Stimulated activated CD8-positive, alpha-beta memory T cell treated with anti-CD3 and anti-CD28 coated beads, Interleukin-7, amount 100 ng/mL, for 24 hours (primary cell): ENCODE results near the gene CATSPERD.

Experiments used
- DNase-seq: peaks from one replicate; pipeline ENCODE4 v3.0.0-alpha.2; 2020; ENCODE audit warnings: low read depth

Gene CATSPERD

DNA sequence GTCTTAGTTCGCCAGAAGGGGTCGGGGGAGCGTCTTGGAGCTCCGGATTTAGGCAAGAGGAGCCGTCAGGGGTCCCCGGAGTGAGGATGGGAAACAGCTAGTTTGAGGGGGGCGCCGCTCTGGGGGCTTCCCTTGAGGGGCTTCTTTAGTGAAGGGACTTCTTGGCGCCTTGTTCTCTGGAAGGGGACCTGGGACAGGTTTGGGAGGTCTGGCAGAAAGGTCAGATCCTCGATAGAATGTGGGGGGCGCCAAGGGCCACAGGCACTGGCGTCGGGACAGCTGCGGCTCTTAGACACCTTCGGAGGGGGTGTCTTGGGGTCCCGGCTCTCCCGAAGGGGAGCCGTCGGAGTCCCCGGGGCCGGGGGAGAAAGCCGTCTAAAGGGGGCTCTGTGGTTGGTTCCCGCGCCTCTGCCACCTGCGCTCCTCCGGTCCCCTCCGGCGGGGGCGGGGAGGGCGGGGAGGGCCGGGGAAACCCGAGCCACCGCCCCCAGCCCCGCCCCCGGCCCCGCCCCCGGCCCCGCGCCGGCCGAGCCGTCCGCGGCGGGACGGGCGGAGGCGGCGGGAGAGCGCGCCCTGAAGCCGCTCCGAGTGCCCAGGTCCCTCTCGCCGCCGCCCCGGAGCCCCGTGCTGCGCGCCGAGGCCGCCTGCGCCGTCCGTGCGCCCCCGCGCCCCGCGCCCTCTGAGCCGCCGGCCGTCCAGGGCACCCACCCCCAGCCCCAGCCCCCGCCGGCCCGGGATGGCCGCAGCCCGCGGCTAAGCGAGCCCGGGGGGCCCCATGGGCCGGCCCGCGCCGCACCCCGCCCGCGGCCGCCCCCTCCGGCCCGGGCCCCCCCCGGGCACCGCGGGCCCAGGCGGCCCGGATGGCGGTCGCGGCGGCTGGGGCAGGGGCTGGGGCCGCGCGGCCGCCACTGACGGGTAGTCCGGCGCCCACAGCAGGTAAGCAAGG, 84.4 kb downstream of the CATSPERD start, which contains the start of gene NRTN:
TSS of gene NRTN (plus strand) at position 552 of the 946 bp plus-strand sequence. CDS start 19,099 bp downstream, outside the sequence.
- DNase-seq, result no peak

DNA sequence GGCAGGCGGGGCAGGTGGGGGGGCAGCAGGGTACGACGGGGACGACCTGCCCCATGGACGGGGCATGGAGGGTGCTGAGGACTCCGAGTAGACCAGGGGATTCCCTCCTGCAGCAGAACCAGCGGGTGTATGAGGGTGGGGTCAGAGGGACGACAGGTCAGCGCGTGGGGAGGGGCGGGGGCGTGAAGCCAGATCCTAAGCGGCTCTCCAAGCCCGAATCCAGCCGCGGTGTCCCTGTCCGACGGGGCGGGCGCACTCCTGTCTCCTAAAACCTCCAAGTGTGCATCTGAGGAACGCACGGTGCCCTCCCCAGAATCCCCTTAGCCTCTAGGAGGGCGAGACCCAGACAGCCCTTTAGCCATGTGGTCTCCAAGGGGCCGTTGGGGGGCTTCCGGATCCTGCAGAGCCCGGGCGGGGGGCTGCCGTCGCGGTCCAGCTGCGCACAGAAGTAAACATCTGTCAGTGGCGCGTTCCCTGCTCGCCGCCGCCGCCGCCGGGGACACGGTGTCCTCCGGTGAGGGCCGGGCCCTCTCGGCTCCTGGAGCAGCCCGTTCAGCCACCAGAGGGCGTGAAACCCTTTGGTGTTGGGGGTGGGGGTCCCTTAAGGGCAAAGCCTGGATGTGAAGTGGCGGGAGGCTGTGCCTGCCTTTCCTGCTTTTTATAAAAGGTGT, 85.2 kb downstream of the CATSPERD start:
- peak; percentile 30 for DNase-seq

DNA sequence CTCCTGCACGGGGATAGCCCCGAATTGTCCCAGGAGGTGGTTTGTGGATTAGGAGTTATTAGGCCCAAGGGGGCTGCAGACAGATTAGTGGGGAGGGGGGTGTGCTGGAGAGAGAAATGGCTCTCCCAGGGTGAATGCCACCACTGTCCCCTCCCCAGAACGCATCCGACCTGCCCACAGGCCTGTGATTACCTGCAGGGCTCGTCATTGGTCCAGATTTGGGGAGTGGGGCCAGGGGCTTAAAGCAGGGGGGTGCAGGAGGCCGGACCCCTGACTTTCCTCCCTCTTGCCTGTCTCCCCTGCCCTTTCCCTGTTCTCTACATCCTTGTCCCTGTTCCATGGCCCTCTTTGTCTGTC, 85.7 kb downstream of the CATSPERD start:
- DNase-seq, result no peak

- no peak for DNase-seq
These were observed 86.5 kb downstream of the CATSPERD start for GRCh38 chr19:5806905-5807304.

DNA sequence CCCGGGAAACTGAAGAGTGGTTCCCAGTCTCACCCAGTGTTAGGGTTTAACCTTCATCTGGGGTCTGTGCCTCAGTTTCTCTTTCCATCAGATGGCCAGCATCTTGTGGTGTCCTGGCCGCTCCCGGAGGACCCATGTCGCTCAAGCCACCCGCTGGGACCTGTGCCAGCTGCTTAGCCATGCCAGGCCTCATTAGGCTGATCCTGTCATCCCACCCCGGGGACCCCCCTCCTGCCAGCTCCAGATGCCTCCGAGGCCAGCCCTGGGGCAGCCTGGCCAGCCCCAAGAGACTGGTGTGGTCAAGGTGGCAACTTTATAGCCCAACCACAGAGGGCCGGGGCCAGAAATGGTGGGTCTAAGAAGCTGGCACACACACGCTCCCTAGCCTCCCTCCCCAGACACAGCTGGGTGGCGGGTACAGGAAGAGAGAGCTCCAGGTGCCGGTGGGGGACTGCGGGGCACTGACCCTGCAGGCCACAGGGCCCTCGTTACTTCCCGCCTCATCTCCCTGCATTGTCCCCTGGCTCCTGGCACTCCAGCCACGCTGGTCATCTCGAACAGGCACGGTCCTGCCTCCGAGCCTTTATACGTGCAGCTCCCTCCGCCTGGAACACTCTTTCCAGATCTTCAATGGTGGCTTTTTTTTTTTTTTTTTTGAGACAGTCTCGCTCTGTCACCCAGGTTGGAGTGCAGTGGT, 87.8 kb downstream of the CATSPERD start:
- DNase-seq, result no peak

DNA sequence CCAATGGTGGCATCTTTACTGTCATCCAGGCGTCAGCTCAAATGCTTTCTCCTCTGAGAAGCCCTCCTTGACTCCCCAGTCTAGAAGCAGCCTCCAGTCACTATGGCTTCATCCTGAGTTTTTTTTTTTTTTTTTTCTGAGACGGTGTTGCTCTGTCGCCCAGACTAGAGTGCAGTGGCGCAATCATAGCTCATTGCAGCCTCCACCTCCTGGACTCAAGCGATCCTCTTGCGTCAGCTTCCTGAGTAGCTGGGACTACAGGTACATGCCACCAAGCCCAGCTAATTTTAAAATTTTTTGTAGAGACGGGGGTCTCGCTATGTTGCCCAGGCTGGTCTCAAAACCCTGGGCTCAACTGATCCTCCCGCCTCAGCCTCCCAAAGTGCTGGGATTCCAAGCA, 88.6 kb downstream of the CATSPERD start:
- DNase-seq, result no peak

- no peak for DNase-seq
These were observed 89.0 kb downstream of the CATSPERD start for GRCh38 chr19:5809469-5809868.

DNA sequence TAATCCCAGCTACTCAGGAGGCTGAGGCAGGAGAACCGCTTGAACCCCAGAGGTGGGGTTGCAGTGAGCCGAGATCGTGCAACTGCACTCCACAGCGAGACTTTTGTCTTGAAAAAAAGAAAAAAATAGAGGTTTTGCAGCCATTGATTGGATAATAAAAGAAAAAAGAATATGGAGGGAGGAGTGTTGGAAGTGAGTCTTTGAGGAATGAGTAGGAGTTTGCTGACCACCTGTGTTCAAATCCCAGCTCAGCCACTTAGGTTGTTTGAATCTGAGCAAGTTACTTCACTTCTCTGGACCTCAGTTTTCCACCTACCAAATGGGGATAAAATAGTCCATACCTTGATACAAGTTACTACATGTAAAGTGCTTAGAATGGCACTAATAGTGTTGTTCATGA, 90.7 kb downstream of the CATSPERD start:
- no peak for DNase-seq

DNA sequence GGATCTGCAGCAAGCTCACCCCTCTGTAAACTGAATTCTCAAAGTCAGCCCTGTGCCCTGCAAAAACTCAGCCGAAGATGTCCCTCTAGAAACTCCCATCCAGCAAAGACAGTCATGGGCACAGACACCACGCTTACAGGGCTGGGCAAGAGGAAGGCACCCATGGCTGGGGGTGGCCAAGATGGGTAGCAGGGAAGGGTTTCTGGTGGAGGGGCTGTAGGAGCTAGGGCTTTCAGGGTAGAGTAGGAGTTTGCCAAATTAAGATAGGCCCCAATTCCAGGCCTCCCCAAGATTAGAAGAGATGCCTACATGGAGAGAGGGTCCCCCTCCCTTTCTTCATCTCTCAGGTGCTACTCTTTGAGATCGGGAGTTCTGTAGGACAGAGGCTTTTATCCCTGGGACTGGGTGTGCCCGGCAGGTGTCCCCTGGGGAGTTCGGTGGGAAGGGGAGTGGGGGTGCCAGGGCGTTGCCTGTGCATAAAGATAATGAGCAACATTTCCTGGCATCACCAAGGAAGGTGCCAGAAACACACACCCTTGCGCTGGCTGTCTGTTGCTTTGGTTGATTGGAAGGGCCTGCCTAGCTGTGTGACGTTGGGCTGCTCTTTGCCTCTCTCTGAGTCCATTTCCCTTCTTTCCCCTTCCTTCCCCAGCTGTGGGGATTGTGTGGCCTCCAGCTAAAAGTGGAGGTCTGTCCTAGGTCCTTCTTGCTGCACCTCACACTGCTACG, 93.8 kb downstream of the CATSPERD start:
- DNase-seq, result no peak

DNA sequence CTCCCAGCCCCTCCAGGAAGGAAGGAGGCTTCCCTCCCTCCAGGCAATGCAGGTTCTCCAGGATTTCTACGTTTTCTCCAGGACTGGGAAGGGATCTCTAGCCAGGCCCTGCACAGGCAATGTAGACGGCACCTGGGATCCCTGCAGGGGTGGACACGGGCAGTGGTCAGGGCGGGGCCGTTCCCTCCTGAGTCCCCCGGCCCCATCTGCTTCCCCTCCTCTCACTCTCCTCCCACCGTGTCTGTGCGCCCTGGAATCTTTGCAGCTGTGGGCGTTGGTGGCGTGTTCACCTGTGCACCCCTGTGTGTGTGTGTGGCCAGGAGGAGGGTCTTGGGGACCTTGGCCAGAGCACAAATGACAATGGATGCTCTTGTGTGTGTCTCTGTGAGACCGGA, 94.4 kb downstream of the CATSPERD start:
- no peak for DNase-seq

DNA sequence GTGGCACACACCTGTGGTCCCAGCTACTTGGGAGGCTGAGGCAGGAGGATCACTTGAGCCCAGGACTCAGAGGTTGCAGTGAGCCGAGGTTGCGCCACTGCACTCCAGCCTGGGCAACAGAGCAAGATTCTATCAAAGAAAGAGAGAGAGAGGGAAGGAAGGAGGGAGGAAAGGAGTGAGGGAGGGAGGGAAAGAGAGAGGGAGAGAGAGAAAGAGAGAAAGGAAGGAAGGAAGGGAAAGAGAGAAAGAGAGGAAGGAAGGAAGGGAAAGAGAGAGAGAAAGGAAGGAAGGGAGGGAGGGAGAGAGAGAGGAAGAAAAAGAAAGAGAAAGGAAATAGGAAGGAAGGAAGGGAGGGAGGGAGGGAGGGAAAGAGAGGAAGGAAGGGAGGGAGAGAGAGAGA, 96.8 kb downstream of the CATSPERD start:
- DNase-seq, result no peak

- no peak for DNase-seq
These were observed 98.2 kb downstream of the CATSPERD start for GRCh38 chr19:5818594-5818993.

DNA sequence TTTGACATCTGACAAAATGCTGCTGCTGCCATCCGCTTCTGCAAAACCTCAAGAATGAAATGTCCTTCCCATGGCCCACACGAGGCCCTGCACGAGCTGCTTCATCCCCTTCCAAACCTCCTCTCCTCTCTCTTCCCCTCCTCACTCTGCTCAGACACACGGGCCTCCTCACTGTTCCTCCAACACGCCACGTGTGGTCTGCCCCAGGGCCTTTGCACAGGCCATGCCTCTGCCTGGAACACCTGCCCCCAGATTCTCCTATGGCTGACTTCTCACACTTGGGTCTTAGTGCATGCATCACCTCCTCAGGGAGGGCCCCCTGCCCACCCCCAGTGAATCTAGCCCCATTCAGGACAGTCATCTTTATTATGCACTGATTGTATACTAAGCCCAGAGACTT, 100.3 kb downstream of the CATSPERD start:
- DNase-seq, result no peak

DNA sequence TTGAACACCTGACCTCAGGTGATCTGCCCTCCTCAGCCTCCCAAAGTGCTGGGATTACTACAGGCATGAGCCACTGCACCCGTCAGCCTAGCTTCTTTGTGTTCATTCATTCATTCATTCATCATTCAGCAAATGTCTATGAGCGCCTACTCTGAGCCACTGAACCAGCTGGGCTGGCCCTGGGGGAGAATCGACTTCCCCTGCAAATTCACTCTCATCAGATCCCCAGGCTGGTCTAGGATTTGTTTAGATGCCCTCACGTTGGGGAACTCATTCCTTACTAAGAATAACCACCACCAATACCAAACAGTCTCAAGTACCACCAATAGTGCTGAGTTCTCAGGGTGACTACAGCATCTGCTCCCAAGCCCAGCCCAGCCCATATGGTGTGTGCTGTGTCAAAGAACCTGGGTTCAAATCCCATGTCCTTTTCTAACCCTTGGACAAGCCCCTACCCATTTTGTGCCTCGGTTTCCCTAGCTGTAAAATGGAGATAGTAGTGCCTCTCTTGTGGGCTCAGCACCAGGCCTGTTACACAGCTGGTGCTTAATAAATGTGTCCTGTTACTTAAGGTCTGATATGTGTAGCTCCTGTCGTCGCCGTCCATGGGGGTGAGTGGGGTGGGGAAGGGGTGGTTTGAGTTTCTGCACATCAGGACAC, 101.2 kb downstream of the CATSPERD start:
- no peak for DNase-seq

- DNase-seq, result no peak
These were observed 101.9 kb downstream of the CATSPERD start for GRCh38 chr19:5822181-5822844.

GRCh38 chr19:5823579-5824281, 103.3 kb downstream of the CATSPERD start:
- no peak for DNase-seq

- no peak for DNase-seq
These were observed 104.3 kb downstream of the CATSPERD start for GRCh38 chr19:5824751-5825150.

DNA sequence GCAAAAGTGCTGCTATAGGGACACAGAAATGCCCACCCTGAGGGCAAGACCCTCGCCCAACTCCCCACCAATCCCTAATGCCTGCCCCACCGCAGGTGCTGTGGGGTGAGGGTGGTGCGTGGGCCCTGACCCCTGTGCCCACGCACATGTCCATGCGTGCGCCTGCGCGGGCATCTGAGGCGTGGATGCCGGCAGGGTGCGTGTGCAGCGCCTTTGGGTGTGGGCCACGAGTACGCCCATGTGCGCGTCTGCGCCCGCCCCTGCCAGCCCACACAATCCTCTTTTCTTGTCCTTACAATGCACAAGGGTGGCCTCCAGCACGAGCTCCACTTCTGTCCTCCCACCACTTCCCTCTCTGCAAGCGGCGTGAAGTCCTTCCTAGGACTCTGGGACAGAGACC, 104.7 kb downstream of the CATSPERD start:
- no peak for DNase-seq

- no peak for DNase-seq
These were observed 106.3 kb downstream of the CATSPERD start for GRCh38 chr19:5826531-5827341.
